GM12875 (cell line): Measurements from ENCODE around the gene SPATA18.

Experiments
- H3K4me3 ChIP-seq: one replicate; pipeline ENCODE4 v1.5.1; 2011; ENCODE audit warnings: low read depth, low read length, control low read depth
- CTCF ChIP-seq: IDR thresholded peaks from 2 replicates; pipeline ENCODE4 v1.5.1; 2011; ENCODE audit warnings: low read depth, mild to moderate bottlenecking, control low read depth, inconsistent platforms, low read length, moderate library complexity, borderline replicate concordance; ENCODE audit not compliant: insufficient read depth

SPATA18 gene

DNA sequence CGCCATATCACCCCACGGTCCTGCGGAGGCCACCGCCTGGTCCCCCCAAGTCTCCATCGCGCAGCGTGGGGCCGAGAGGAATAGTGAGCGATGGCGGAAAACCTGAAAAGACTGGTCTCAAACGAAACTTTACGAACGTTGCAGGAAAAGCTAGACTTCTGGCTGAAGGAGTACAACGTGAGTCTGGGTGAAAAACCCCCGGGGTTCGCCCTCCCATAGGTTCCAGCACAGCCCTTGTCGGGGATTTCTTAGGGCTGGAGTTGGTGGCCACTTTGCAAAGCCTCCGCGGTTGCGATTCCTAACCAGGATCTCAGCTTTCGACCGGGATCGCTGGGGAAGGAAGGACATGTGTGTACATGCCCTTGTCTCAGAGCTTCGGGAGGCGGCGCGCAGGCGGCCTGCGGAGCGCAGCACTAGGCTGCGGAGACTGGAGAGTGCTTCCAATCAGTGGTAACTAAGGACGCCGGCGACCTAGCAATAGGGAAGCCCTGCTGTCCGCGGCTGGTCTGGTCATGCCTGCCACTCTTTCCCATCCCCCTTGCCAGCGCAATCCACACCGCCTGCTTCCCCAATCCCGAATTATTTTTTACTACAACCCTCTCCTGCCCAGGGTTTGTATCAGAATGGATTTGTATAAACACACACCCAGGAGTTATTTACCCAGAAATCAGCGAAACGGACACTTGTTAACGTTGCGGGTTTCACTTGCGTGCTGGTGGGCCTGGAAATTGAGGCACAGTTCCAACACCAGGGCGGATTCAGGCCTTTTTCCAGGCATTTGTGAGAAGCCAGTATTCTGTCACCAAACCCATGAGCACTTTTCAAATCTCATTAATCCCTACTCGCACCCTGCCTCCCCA lies 741 bp downstream of the SPATA18 start:
- H3K4me3 ChIP-seq = peak overlapping the region; percentile 34

GRCh38 chr4:52052475-52052780 lies 1.3 kb downstream of the SPATA18 start:
- peak overlapping the region; percentile 34 for H3K4me3 ChIP-seq
- no peak for TF ChIP-seq CTCF

More for the DNA sequence above, 741 bp downstream of the SPATA18 start:
- no peak for TF ChIP-seq CTCF

DNA sequence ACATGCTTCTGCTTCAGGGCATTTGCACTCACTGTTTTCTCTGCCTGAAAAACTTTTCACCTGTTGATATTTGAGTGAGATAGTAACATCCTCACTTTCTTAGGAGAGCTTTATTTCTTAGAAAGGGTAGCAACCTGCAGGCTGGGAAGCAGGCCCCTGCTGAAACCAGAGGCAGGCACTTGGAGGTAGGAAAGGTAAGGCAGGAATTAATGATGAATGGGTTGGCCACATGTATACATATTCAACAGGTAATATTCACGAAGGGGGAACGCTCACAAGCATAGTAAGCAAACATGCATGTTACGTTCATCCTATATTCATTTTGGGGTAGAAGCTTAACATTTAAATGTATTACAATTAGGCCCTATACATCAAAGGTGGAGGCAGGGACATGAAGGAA lies 3.1 kb downstream of the SPATA18 start:
- TF ChIP-seq CTCF = no peak
- H3K4me3 ChIP-seq = no peak overlapping the region

- no peak for TF ChIP-seq CTCF
- no peak overlapping the region for H3K4me3 ChIP-seq
These were observed 6.1 kb downstream of the SPATA18 start for GRCh38 chr4:52057196-52057595.

DNA sequence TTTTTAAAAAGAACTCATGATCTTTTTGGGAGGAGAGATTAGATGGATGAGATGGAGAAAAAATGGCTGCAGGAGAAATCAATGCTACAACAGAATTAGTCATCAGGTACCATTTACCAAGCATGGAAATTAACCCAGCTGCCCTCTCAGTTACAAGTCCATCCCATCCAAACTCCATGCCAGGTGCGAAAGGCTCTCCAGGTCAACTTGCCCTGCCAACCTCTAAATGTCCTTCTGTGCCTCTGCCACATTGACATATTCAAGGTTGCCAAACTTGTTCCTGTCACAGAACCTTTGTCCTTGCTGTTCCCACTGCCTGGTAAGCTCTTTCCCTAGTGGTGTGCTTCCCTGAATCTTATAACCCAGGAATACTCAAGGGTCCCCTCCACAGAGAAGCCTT lies 7.2 kb downstream of the SPATA18 start:
- no peak overlapping the region for H3K4me3 ChIP-seq
- no peak for TF ChIP-seq CTCF

GRCh38 chr4:52059372-52059771 lies 8.3 kb downstream of the SPATA18 start:
- TF ChIP-seq CTCF = no peak
- H3K4me3 ChIP-seq = no peak overlapping the region

DNA sequence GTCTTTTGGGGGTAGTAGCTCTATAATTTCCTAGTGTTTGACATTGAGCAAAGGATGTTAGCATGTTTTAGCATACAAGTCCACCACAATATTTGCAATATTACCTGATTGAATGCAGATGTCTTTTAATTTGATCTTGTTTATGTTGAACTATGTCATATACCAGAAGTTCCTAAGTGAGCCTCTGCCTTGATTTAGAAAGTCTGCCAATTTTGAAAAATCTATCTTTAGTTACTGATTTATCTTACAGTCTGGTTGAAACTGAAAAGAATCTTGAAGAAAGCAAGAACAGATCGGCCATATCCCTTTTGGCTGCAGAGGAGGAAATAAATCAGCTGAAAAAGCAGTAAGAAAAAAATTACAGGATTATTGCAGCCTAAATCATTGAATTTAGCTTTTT lies 18.5 kb downstream of the SPATA18 start:
- no peak overlapping the region for H3K4me3 ChIP-seq
- TF ChIP-seq CTCF = no peak
